ENCODE measurements around the gene CCDC9B. TPM values are rescaled to one million over a fixed set of nuclear protein-coding genes. Genes with fewer than 3 reads are reported as not detected.

CCDC9B gene
- total and polyA plus RNA-seq, 5 donors: 71.9 to 144 (median 130) TPM

- Histone ChIP-seq H3K27me3 (ENCODE audit: control insufficient read depth, insufficient read depth) (no peaks in the 10 kb centered on the region), H3K9me3 (ENCODE audit: control insufficient read depth, low read length) (no peaks in the 10 kb centered on the region), H3K27ac (ENCODE audit: low read length) (no peak overlapping the region), H3K4me3 (ENCODE audit: low read length) (no peak overlapping the region), H3K4me1 (ENCODE audit: control insufficient read depth, insufficient read depth, low read length) (peaks cover 15% of the 10 kb centered on the region)
- ATAC-seq: no peak
- 77% methylated on average over 5 of the region's 5 CpGs for WGBS
- DNase-seq: no peak
- intact Hi-C loops (cut with DNase I): loop anchor here in 2 of 4 donors (10.0 kb wide), 2 partner anchors 50 to 60 kb away; no protein-coding TSS in a partner anchor
Measured at GRCh38 chr15:40365016-40365415, 24.3 kb upstream of the CCDC9B start.

DNA sequence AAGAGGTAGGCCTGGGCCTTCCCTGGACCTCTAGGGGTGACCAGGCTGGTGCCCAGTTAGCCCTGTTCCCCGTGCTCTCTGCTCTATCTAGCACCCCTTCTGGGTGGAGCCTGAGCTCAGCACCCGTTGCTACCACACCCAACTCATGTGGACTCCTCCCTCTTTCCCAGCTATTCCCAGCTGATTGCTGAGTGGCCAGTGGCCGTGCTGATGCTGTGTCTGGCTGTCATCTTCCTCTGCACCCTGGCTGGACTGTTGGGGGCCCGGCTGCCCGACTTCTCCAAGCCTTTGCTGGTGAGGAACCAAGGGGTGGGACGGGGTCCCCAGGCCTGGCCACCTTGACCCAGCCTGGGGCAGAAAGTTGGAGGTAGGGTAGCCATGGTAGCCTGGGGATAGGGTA, 23.5 kb upstream of the CCDC9B start:
- ATAC-seq (no peak), DNase-seq (no peak)
- intact Hi-C loops (cut with DNase I): loop anchor here in 2 of 4 donors (10.0 kb wide), 2 partner anchors 51 to 61 kb away; no protein-coding TSS in a partner anchor
- H3K4me3 ChIP-seq (ENCODE audit: low read length): no peak overlapping the region
- no peaks in the 10 kb centered on the region for H3K9me3 ChIP-seq (ENCODE audit: control insufficient read depth, low read length)
- H3K27ac ChIP-seq (ENCODE audit: low read length): no peak overlapping the region
- peaks cover 15% of the 10 kb centered on the region for H3K4me1 ChIP-seq (ENCODE audit: control insufficient read depth, insufficient read depth, low read length)
- WGBS: 76% methylated on average over 6 of the region's 6 CpGs
- no peaks in the 10 kb centered on the region for H3K27me3 ChIP-seq (ENCODE audit: control insufficient read depth, insufficient read depth)

DNA sequence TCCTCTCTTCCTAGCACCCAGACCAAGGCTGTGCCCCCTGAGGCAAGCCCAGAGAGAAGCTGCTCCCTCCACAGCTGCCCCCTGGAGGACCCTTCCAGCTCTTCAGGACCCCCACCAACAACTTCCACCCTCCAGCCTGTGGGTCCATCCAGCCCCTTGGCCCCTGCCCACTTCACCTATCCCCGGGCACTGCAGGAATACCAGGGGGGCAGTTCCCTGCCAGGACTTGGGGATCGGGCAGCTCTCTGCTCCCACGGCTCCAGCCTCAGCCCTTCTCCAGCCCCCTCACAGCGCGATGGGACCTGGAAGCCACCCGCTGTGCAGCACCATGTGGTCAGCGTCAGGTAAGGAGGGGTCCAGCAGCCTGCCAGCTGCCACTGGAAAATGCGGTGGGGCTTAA, 22.9 kb upstream of the CCDC9B start:
- H3K27me3 ChIP-seq (ENCODE audit: control insufficient read depth, insufficient read depth): no peaks in the 10 kb centered on the region
- peaks cover 15% of the 10 kb centered on the region for H3K4me1 ChIP-seq (ENCODE audit: control insufficient read depth, insufficient read depth, low read length)
- no peak for ATAC-seq
- no peaks in the 10 kb centered on the region for H3K9me3 ChIP-seq (ENCODE audit: control insufficient read depth, low read length)
- H3K27ac ChIP-seq (ENCODE audit: low read length): no peak overlapping the region
- H3K4me3 ChIP-seq (ENCODE audit: low read length): no peak overlapping the region
- no peak for DNase-seq
- intact Hi-C loops (cut with DNase I): loop anchor here in 2 of 4 donors (10.0 kb wide), 2 partner anchors 51 to 61 kb away; no protein-coding TSS in a partner anchor
- WGBS: 87% methylated on average over 8 of the region's 8 CpGs

DNA sequence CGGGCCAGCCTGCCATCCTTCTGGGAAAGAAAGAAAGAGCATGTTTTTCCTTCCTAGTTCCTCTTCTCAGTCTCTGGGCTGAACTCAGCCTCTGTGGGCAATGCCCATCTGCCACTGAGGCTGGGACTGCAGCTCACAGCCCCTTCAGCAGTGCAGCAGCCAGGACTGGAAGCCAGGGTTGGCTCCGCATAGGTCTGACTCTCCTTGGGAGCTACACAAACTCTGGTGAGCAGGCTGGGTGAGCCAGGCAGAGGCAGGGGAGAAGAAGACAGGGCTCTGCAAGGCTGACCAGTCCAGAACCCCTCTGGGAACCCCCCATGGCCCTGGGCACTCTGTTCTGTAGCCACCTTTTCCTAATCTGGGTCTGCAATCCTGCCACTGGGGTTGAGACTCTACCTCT, 20.9 kb upstream of the CCDC9B start:
- intact Hi-C loops (cut with DNase I): loop anchor here in 2 of 4 donors (10.0 kb wide), 2 partner anchors 53 to 63 kb away; no protein-coding TSS in a partner anchor
- no peak overlapping the region for H3K27ac ChIP-seq (ENCODE audit: low read length)
- no peak for DNase-seq
- no peak overlapping the region for H3K4me3 ChIP-seq (ENCODE audit: low read length)
- ATAC-seq: no peak
- 94% methylated on average over 2 of the region's 2 CpGs for WGBS
- H3K27me3 ChIP-seq (ENCODE audit: control insufficient read depth, insufficient read depth): no peaks in the 10 kb centered on the region
- no peaks in the 10 kb centered on the region for H3K9me3 ChIP-seq (ENCODE audit: control insufficient read depth, low read length)
- H3K4me1 ChIP-seq (ENCODE audit: control insufficient read depth, insufficient read depth, low read length): peaks cover 8% of the 10 kb centered on the region

GRCh38 chr15:40360015-40360414, 19.3 kb upstream of the CCDC9B start:
- intact Hi-C loops (cut with DNase I): loop anchor here in 2 of 4 donors (10.0 kb wide), 2 partner anchors 55 to 65 kb away; no protein-coding TSS in a partner anchor
- DNase-seq: no peak
- no peak overlapping the region for H3K27ac ChIP-seq (ENCODE audit: low read length)
- no peaks in the 10 kb centered on the region for H3K4me1 ChIP-seq (ENCODE audit: control insufficient read depth, insufficient read depth, low read length)
- H3K4me3 ChIP-seq (ENCODE audit: low read length): no peak overlapping the region
- 93% methylated on average over 4 of the region's 4 CpGs for WGBS
- no peaks in the 10 kb centered on the region for H3K9me3 ChIP-seq (ENCODE audit: control insufficient read depth, low read length)
- H3K27me3 ChIP-seq (ENCODE audit: control insufficient read depth, insufficient read depth): no peaks in the 10 kb centered on the region
- no peak for ATAC-seq

DNA sequence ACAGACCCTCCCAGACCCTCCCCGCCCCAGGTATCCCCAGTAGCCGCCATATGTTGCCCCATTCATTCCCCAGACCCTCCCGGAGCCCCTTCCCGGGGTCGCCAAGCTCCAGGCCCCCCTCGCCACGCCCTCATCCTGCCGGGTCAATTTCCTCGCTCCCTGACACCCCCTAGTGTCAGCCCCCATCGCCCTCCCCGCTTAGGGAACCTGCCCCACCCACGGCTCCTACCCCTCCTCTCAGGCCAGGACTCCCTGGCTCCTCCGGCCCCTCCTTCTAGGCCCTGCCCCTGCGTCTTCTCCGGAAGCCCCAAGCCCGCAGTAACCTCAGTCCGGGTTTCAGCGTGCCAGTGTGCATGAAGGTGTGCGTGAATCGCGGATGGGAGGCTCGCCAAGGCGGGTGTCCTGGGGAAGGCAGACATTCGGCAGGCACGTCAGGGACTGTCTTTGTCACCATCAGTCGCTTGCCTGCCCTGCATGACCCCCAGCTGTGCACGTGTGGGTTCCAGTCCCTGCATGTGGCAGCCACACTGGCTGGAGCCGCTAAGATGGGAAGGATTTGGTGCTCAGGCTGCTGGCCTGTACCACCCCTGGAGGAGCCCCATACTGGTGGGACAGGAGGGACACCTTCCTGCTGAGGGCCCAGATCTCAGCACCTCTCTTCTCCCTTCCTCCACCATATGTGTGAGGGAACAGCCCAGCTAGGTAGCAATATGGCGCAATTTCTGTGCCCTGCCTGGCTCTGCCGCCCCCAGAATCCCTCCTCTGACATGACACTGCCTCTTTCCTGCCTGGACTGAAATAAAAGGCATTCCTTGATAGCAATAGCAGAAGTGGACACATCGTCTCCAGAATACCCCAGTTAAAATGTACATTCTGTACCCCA, 18.0 kb upstream of the CCDC9B start:
- DNase-seq (peak; percentile 38 to 75 (median 75)), ATAC-seq (peak; percentile 23)
- intact Hi-C loops (cut with DNase I): loop anchor here in 1 of 4 donors (5.0 kb wide), 1 partner anchor 36 kb away; the partner anchor contains the start of gene INAFM2
- H3K27me3 ChIP-seq (ENCODE audit: control insufficient read depth, insufficient read depth): no peaks in the 10 kb centered on the region
- no peaks in the 10 kb centered on the region for H3K4me1 ChIP-seq (ENCODE audit: control insufficient read depth, insufficient read depth, low read length)
- WGBS: 10% methylated on average over 31 of the region's 31 CpGs
- no peak overlapping the region for H3K27ac ChIP-seq (ENCODE audit: low read length)
- H3K9me3 ChIP-seq (ENCODE audit: control insufficient read depth, low read length): no peaks in the 10 kb centered on the region
- H3K4me3 ChIP-seq (ENCODE audit: low read length): peak overlapping the region; percentile 53

DNA sequence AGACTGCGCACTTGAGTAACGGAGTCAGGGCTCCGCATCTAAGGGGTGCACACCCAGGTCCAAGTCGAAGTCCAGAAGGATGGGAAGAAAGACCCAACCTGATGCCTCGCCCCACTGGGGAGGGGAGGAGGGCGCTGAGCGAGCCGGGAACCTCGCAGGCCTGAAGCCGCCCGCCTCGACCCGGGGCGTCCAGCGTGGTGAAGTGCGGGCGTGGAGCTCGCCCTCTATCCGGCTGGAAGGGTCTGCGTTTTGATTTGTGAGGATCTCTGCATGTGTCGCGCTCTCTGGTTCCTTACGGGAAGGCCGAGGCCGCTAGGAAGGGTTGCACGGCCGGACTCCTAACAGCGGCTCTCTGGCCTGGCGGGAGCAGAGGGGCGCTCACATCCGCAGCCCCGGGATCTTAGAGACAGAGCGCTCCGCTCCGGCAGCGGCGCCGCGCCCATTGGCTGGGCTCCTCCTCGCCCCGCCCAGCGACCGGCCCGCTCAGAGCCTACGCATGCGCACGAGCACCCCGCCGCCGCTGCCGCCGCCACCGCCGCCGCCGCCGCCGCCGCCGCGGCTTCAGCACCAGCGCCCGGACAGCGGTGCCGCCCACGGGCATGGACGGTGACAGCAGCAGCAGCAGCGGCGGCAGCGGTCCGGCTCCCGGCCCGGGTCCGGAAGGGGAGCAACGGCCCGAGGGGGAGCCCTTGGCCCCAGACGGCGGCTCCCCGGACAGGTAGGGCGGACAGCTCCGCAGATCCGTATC, 17.2 kb upstream of the CCDC9B start, which contains the start of gene DISP2:
Gene DISP2, plus strand, starts transcription at position 497 of the 748 bp plus-strand sequence. Its CDS starts 103 bp downstream, at position 600.
- Histone ChIP-seq H3K4me3 (ENCODE audit: low read length) (peak within 1 kb of the TSS; percentile 53), H3K9me3 (ENCODE audit: control insufficient read depth, low read length) (no peaks in the 10 kb centered on the region), H3K4me1 (ENCODE audit: control insufficient read depth, insufficient read depth, low read length) (no peaks in the 10 kb centered on the region), H3K27me3 (ENCODE audit: control insufficient read depth, insufficient read depth) (no peaks in the 10 kb centered on the region), H3K27ac (ENCODE audit: low read length) (peak within 1 kb of the TSS; percentile 4)
- DNase-seq: peak; percentile 89 to 96 (median 96)
- peak; percentile 90 for ATAC-seq
- whole genome bisulfite sequencing: 3% methylated on average over 81 of the region's 82 CpGs
- intact Hi-C loops (cut with DNase I): loop anchor here in 1 of 4 donors (5.0 kb wide), 1 partner anchor 36 kb away; the partner anchor contains the start of gene INAFM2

GRCh38 chr15:40357246-40357645, 16.5 kb upstream of the CCDC9B start:
- Histone ChIP-seq H3K27ac (ENCODE audit: low read length) (no peak overlapping the region), H3K27me3 (ENCODE audit: control insufficient read depth, insufficient read depth) (no peaks in the 10 kb centered on the region), H3K4me3 (ENCODE audit: low read length) (no peak overlapping the region), H3K9me3 (ENCODE audit: control insufficient read depth, low read length) (no peaks in the 10 kb centered on the region), H3K4me1 (ENCODE audit: control insufficient read depth, insufficient read depth, low read length) (no peaks in the 10 kb centered on the region)
- DNase-seq (no peak), ATAC-seq (no peak)
- WGBS: 90% methylated on average over 1 of the region's 1 CpG
- intact Hi-C loops (cut with DNase I): loop anchor here in 1 of 4 donors (5.0 kb wide), 1 partner anchor 35 kb away; the partner anchor contains the start of gene INAFM2

DNA sequence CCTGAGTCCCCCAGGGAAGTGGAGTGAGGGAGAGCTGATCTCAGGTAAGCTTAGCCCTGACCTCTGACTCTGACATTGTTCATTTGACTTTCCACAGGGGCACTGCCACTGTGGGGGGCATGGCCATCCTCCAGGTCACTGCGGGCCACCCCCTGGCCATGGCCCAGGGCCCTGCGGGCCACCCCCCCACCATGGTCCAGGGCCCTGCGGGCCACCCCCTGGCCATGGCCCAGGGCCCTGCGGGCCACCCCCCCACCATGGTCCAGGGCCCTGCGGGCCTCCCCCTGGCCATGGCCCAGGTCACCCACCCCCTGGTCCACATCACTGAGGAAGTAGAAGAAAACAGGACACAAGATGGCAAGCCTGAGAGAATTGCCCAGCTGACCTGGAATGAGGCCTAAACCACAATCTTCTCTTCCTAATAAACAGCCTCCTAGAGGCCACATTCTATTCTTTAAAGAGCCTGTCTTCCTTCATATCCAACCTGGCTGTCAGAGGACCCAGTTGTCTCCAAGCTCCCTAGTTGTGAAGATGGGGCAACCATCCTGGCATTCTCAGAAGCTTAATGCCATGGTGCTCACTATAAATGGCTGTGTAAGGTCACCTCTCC, 15.3 kb upstream of the CCDC9B start:
- Histone ChIP-seq H3K27me3 (ENCODE audit: control insufficient read depth, insufficient read depth) (no peaks in the 10 kb centered on the region), H3K27ac (ENCODE audit: low read length) (no peak overlapping the region), H3K4me1 (ENCODE audit: control insufficient read depth, insufficient read depth, low read length) (no peaks in the 10 kb centered on the region), H3K4me3 (ENCODE audit: low read length) (no peak overlapping the region), H3K9me3 (ENCODE audit: control insufficient read depth, low read length) (no peaks in the 10 kb centered on the region)
- 91% methylated on average over 5 of the region's 5 CpGs for WGBS
- intact Hi-C loops (cut with DNase I): loop anchor here in 1 of 4 donors (5.0 kb wide), 1 partner anchor 34 kb away; the partner anchor contains the start of gene INAFM2
- no peak for DNase-seq
- no peak for ATAC-seq

GRCh38 chr15:40354408-40355171, 13.9 kb upstream of the CCDC9B start:
- Histone ChIP-seq H3K4me3 (ENCODE audit: low read length) (no peak overlapping the region), H3K27me3 (ENCODE audit: control insufficient read depth, insufficient read depth) (no peaks in the 10 kb centered on the region), H3K9me3 (ENCODE audit: control insufficient read depth, low read length) (no peaks in the 10 kb centered on the region), H3K27ac (ENCODE audit: low read length) (no peak overlapping the region), H3K4me1 (ENCODE audit: control insufficient read depth, insufficient read depth, low read length) (no peaks in the 10 kb centered on the region)
- DNase-seq (peak in 1 of 3 donors; percentile 65), ATAC-seq (peak in 1 of 2 donors; percentile 10)
- WGBS: 40% methylated on average over 9 of the region's 9 CpGs
- intact Hi-C loops (cut with DNase I): loop anchor here in 1 of 4 donors (5.0 kb wide), 1 partner anchor 32 kb away; the partner anchor contains the start of gene INAFM2
